GM19397 (cell line): ENCODE data around the gene GLYATL3.

Experiments used
- ATAC-seq: cut with Tn5 transposase; IDR thresholded peaks from one replicate; pipeline ENCODE4 v1.9.1; 2021; ENCODE audit warnings: mild to moderate bottlenecking, moderate library complexity; ENCODE audit not compliant: unreplicated experiment

GLYATL3 gene

GRCh38 chr6:49543087-49543858 is 43.5 kb downstream of the GLYATL3 start:
- ATAC-seq: no peak

GRCh38 chr6:49546331-49546730 is 46.6 kb downstream of the GLYATL3 start:
- no peak for ATAC-seq

- no peak for ATAC-seq
These were observed 49.0 kb downstream of the GLYATL3 start for GRCh38 chr6:49548613-49549304.

- ATAC-seq: no peak
These were observed 50.2 kb downstream of the GLYATL3 start for GRCh38 chr6:49549691-49550491.

GRCh38 chr6:49550492-49551077 is 50.9 kb downstream of the GLYATL3 start, which contains the start of gene C6orf141:
Gene C6orf141, plus strand, starts transcription at chr6:49550668. Its CDS starts 125 bp downstream, at chr6:49550793.
- ATAC-seq: peak; percentile 90

- ATAC-seq: peak; percentile 38
These were observed 51.5 kb downstream of the GLYATL3 start for GRCh38 chr6:49551078-49551865.

GRCh38 chr6:49551866-49552129 is 52.1 kb downstream of the GLYATL3 start:
- peak; percentile 26 for ATAC-seq

- ATAC-seq: no peak
These were observed 52.9 kb downstream of the GLYATL3 start for GRCh38 chr6:49552596-49552995.

GRCh38 chr6:49553384-49553783 is 53.7 kb downstream of the GLYATL3 start:
- no peak for ATAC-seq

GRCh38 chr6:49555951-49556350 is 56.2 kb downstream of the GLYATL3 start:
- no peak for ATAC-seq

GRCh38 chr6:49556429-49556837 is 56.7 kb downstream of the GLYATL3 start:
- ATAC-seq: no peak

GRCh38 chr6:49557177-49557576 is 57.5 kb downstream of the GLYATL3 start:
- no peak for ATAC-seq

GRCh38 chr6:49558238-49558637 is 58.5 kb downstream of the GLYATL3 start:
- ATAC-seq: no peak

GRCh38 chr6:49563006-49563886 is 63.5 kb downstream of the GLYATL3 start:
- no peak for ATAC-seq

GRCh38 chr6:49564552-49564951 is 64.8 kb downstream of the GLYATL3 start:
- ATAC-seq: no peak

GRCh38 chr6:49565261-49565660 is 65.5 kb downstream of the GLYATL3 start:
- ATAC-seq: no peak

- no peak for ATAC-seq
These were observed 66.1 kb downstream of the GLYATL3 start for GRCh38 chr6:49565855-49566254.

- no peak for ATAC-seq
These were observed 70.9 kb downstream of the GLYATL3 start for GRCh38 chr6:49570474-49571079.

- no peak for ATAC-seq
These were observed 76.9 kb downstream of the GLYATL3 start for GRCh38 chr6:49576618-49577017.
